Kidney epithelial cell (primary cell): ENCODE measurements around the gene HOXA10. TPM values are rescaled to one million over a fixed set of nuclear protein-coding genes. Genes with fewer than 3 reads are reported as not detected.

ENCODE experiments used
- DNase-seq: peaks from one replicate; pipeline ENCODE4 v3.0.0-alpha.2; 2010; ENCODE audit warnings: low read depth
- H3K27me3 ChIP-seq: 2 replicates; pipeline ENCODE4 v1.6.0; 2011; ENCODE audit warnings: low read length; ENCODE audit not compliant: control insufficient read depth, insufficient read depth
- H3K36me3 ChIP-seq: 2 replicates; pipeline ENCODE4 v1.5.1; 2011; ENCODE audit warnings: low read length; ENCODE audit not compliant: control insufficient read depth, insufficient read depth
- H3K4me3 ChIP-seq: 2 replicates; pipeline ENCODE4 v1.5.1; 2011; ENCODE audit warnings: low read depth, mild to moderate bottlenecking, control low read depth, low read length
- CTCF ChIP-seq: IDR thresholded peaks from 2 replicates; pipeline ENCODE4 v1.5.1; 2011; ENCODE audit warnings: mild to moderate bottlenecking, moderate library complexity, low read length, control low read depth, inconsistent platforms; ENCODE audit not compliant: insufficient read depth, poor library complexity, severe bottlenecking
- total RNA-seq: library from RNA; depleted of rRNA; stranded (reverse); fragments of >200 nt; gene quantifications from 2 replicates; pipeline ENCODE4 v1.2.3, GENCODE V29; 2015

HOXA10 gene
- total RNA-seq, 1 donor from 2014 or later, result 29.1 TPM

- H3K4me3 ChIP-seq, result no peak overlapping the region
- no peaks in the 10 kb centered on the region for H3K36me3 ChIP-seq
- DNase-seq, result no peak
- TF ChIP-seq CTCF, result no peak
- peaks cover 86% of the 10 kb centered on the region for H3K27me3 ChIP-seq
Observed at GRCh38 chr7:27211084-27211446, 36.9 kb upstream of the HOXA10 start.

GRCh38 chr7:27210441-27211083 lies 36.4 kb upstream of the HOXA10 start:
- no peak for DNase-seq
- no peaks in the 10 kb centered on the region for H3K36me3 ChIP-seq
- H3K27me3 ChIP-seq, result peaks cover 86% of the 10 kb centered on the region
- peak; percentile 76 for TF ChIP-seq CTCF
- H3K4me3 ChIP-seq, result no peak overlapping the region

- DNase-seq, result no peak
- Histone ChIP-seq H3K27me3 (peaks cover 86% of the 10 kb centered on the region), H3K4me3 (no peak overlapping the region), H3K36me3 (no peaks in the 10 kb centered on the region)
- no peak for TF ChIP-seq CTCF
Observed at GRCh38 chr7:27209933-27210440, 35.9 kb upstream of the HOXA10 start.

GRCh38 chr7:27208998-27209397 lies 34.9 kb upstream of the HOXA10 start:
- Histone ChIP-seq H3K27me3 (peaks cover 86% of the 10 kb centered on the region), H3K36me3 (no peaks in the 10 kb centered on the region), H3K4me3 (no peak overlapping the region)
- no peak for DNase-seq
- TF ChIP-seq CTCF, result no peak

- H3K36me3 ChIP-seq, result no peaks in the 10 kb centered on the region
- peaks cover 84% of the 10 kb centered on the region for H3K27me3 ChIP-seq
- no peak for DNase-seq
- no peak overlapping the region for H3K4me3 ChIP-seq
- TF ChIP-seq CTCF, result no peak
Observed at GRCh38 chr7:27207348-27207985, 33.3 kb upstream of the HOXA10 start.
